Non-pigmented ciliary epithelial cell (primary cell): ENCODE data around the gene MLANA.

Experiments
- DNase-seq: peaks from one replicate; pipeline ENCODE4 v3.0.0-alpha.2; 2010; ENCODE audit warnings: low read depth

The MLANA gene

GRCh38 chr9:5890641-5891040 is at the start of gene MLANA:
MLANA (plus strand) TSS chr9:5890889; CDS start chr9:5892475, 1,586 bp downstream.
- DNase-seq: no peak

GRCh38 chr9:5841771-5842573 is 48.7 kb upstream of the MLANA start:
- DNase-seq: no peak

- no peak for DNase-seq
Measured at GRCh38 chr9:5842929-5843793, 47.5 kb upstream of the MLANA start.

- peak; percentile 26 for DNase-seq
Measured at GRCh38 chr9:5843794-5844471, 46.8 kb upstream of the MLANA start.

- no peak for DNase-seq
Measured at GRCh38 chr9:5845157-5845531, 45.5 kb upstream of the MLANA start.

GRCh38 chr9:5846096-5846495 is 44.6 kb upstream of the MLANA start:
- DNase-seq: no peak

GRCh38 chr9:5846501-5846921 is 44.2 kb upstream of the MLANA start:
- no peak for DNase-seq

GRCh38 chr9:5848372-5848882 is 42.3 kb upstream of the MLANA start:
- DNase-seq: no peak

- no peak for DNase-seq
Measured at GRCh38 chr9:5850724-5851122, 40.0 kb upstream of the MLANA start.

GRCh38 chr9:5851445-5851844 is 39.2 kb upstream of the MLANA start:
- peak; percentile 74 for DNase-seq

GRCh38 chr9:5852987-5853386 is 37.7 kb upstream of the MLANA start:
- no peak for DNase-seq

GRCh38 chr9:5853617-5854016 is 37.1 kb upstream of the MLANA start:
- no peak for DNase-seq

GRCh38 chr9:5854063-5854790 is 36.5 kb upstream of the MLANA start:
- DNase-seq: no peak

GRCh38 chr9:5857928-5858327 is 32.8 kb upstream of the MLANA start:
- DNase-seq: no peak

GRCh38 chr9:5858833-5859232 is 31.9 kb upstream of the MLANA start:
- no peak for DNase-seq

- DNase-seq: no peak
Measured at GRCh38 chr9:5863092-5863746, 27.5 kb upstream of the MLANA start.

- no peak for DNase-seq
Measured at GRCh38 chr9:5864446-5864845, 26.2 kb upstream of the MLANA start.

GRCh38 chr9:5866272-5866671 is 24.4 kb upstream of the MLANA start:
- DNase-seq: no peak

- DNase-seq: no peak
Measured at GRCh38 chr9:5866685-5867084, 24.0 kb upstream of the MLANA start.

- DNase-seq: no peak
Measured at GRCh38 chr9:5868235-5868634, 22.5 kb upstream of the MLANA start.
